ENCODE data around the gene RAMAC.

RAMAC gene

DNA sequence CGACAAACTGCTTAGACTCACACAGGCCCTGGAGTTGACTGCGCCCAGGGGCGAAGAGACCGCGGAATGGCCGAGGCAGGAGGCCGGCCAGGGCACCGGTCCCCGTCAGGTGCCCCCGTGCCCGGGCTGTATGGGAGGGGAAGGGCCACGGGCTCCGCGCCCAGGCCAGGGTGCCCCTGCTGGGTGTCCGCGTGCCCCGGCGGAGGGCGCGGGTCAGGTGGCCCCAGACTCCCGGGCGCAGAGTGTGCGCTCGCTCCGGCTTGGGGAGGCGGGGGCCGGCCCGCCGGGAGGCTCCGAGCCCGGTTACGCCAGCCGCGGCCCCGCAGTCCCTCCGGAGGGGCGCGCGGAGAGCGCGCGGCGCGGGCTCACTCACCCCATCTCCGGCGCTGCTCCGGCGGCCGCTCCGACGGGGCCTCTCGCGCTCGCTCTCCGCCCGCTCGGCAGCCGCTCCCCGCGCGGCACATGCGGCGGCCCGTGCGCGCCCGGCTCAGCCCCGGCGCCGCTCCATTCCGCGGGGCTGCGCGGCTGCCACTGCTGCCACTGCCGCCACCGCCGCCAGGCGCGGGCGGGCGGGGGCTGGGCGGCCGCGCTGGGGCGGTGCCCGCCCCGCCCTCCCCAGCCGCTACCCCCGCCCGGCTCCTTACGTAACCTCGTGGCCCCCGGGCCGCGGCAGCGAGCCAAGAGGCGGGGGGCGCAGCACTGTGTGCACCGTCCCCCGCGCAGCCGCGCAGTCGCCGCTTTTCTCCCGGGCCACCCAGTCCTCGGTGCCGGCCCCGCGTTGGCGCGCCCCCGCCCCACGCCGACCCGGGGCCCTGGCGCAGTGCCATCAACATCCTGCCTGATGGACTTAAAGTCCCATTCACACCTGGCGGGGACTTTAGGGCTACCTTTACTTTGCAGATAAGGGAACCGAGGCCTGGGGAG lies 33.6 kb upstream of the RAMAC start, which contains the start of gene HOMER2:
HOMER2 (minus strand) TSS at position 563 of the 924 bp plus-strand sequence; CDS start at position 378, 185 bp downstream.
- H3K4me3 Mint-ChIP-seq, result peak within 1 kb of the TSS; percentile 74
- H3K9me3 Mint-ChIP-seq, result no peaks in the 10 kb centered on the region
- H3K36me3 Mint-ChIP-seq (ENCODE audit: low read depth), result no peaks in the 10 kb centered on the region
- peaks cover 6% of the 10 kb centered on the region for H3K27me3 Mint-ChIP-seq (ENCODE audit: low read depth)
- DNase-seq (ENCODE audit: low spot score), result peak; percentile 29
- H3K4me1 Mint-ChIP-seq (ENCODE audit: low read depth), result peaks cover 9% of the 10 kb centered on the region
- H3K27ac Mint-ChIP-seq, result peak within 1 kb of the TSS; percentile 62

- peaks cover 4% of the 10 kb centered on the region for H3K4me1 Mint-ChIP-seq (ENCODE audit: low read depth)
- no peak overlapping the region for H3K4me3 Mint-ChIP-seq
- no peaks in the 10 kb centered on the region for H3K9me3 Mint-ChIP-seq
- H3K36me3 Mint-ChIP-seq (ENCODE audit: low read depth), result no peaks in the 10 kb centered on the region
- DNase-seq (ENCODE audit: low spot score), result no peak
- no peak overlapping the region for H3K27ac Mint-ChIP-seq
- peaks cover 27% of the 10 kb centered on the region for H3K27me3 Mint-ChIP-seq (ENCODE audit: low read depth)
Observed at GRCh38 chr15:82958638-82959037, 27.4 kb upstream of the RAMAC start.

- Mint-ChIP-seq H3K27me3 (ENCODE audit: low read depth) (peaks cover 29% of the 10 kb centered on the region), H3K9me3 (no peaks in the 10 kb centered on the region), H3K27ac (no peak overlapping the region), H3K36me3 (ENCODE audit: low read depth) (no peaks in the 10 kb centered on the region), H3K4me3 (no peak overlapping the region), H3K4me1 (ENCODE audit: low read depth) (peaks cover 7% of the 10 kb centered on the region)
- DNase-seq (ENCODE audit: low spot score), result no peak
Observed at GRCh38 chr15:82959423-82959822, 26.6 kb upstream of the RAMAC start.

GRCh38 chr15:82960766-82961165 lies 25.2 kb upstream of the RAMAC start:
- H3K4me3 Mint-ChIP-seq, result no peak overlapping the region
- peaks cover 10% of the 10 kb centered on the region for H3K4me1 Mint-ChIP-seq (ENCODE audit: low read depth)
- no peak overlapping the region for H3K27ac Mint-ChIP-seq
- H3K27me3 Mint-ChIP-seq (ENCODE audit: low read depth), result peaks cover 29% of the 10 kb centered on the region
- H3K9me3 Mint-ChIP-seq, result no peaks in the 10 kb centered on the region
- no peak for DNase-seq (ENCODE audit: low spot score)
- H3K36me3 Mint-ChIP-seq (ENCODE audit: low read depth), result no peaks in the 10 kb centered on the region

DNA sequence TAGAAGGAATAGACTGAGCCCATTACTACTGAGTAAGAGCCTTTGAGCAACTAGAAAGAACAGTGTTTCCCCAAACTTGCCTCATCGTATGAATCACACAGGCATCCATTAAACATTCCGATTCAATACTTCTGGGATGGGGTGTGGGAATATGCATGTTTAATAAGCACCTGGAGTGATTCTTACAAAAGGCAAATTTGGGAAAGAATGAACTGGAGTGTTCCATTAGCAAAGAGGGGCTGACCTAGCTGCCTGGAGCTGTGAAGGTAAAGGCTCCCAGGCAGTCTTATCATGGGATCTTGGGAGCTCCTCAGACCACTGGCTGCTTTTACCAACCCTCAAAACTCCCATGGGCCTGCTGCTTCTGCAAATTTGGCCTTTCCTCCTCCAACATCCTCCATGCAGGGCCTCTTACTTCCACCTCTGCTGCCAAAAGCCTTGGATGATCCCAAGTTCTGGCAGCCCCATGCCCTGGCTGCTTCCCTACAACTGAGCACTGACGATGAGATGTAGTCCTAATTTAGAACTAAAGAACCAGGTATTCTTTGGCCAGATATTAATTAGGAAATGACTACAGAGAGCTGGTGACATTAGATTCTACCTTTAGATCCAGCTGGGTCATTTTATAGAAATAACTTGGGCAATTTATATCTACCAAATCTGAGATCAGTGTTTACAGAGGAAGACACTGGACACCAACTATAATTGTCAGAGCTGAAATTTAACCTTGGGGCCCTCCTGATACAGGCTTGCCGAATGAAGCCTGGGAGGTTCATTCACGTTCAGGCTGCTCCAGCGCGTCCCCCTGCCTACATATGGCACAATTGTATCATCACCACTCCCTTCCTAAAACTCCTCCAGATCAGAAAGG lies 22.3 kb upstream of the RAMAC start:
- Mint-ChIP-seq H3K27ac (no peak overlapping the region), H3K9me3 (no peaks in the 10 kb centered on the region), H3K4me1 (ENCODE audit: low read depth) (peaks cover 30% of the 10 kb centered on the region), H3K4me3 (no peak overlapping the region), H3K36me3 (ENCODE audit: low read depth) (peaks cover 4% of the 10 kb centered on the region), H3K27me3 (ENCODE audit: low read depth) (peaks cover 32% of the 10 kb centered on the region)
- no peak for DNase-seq (ENCODE audit: low spot score)

GRCh38 chr15:82964890-82965289 lies 21.1 kb upstream of the RAMAC start:
- Mint-ChIP-seq H3K27ac (no peak overlapping the region), H3K9me3 (no peaks in the 10 kb centered on the region), H3K27me3 (ENCODE audit: low read depth) (peaks cover 30% of the 10 kb centered on the region), H3K4me1 (ENCODE audit: low read depth) (peaks cover 37% of the 10 kb centered on the region), H3K36me3 (ENCODE audit: low read depth) (peaks cover 4% of the 10 kb centered on the region), H3K4me3 (no peak overlapping the region)
- DNase-seq (ENCODE audit: low spot score), result no peak

DNA sequence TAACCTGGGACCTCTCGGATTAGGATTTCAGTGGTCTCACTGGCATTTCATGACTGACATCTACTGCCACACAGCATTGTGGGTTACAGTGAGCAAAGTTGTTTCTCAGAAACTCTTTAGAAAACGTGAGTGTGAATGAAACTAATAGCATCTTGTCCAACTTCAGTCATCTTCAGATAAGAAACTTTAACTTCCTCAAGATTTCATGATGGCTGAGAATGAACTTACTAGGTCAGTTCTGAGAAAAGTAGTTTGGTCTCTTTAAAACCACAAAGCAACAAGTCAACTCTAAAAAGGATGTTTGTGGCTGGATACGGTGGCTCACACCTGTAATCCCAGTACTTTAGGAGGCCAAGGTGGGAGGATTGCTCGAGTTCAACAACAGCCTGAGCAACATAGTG lies 19.3 kb upstream of the RAMAC start:
- Mint-ChIP-seq H3K36me3 (ENCODE audit: low read depth) (peaks cover 4% of the 10 kb centered on the region), H3K9me3 (no peaks in the 10 kb centered on the region), H3K27me3 (ENCODE audit: low read depth) (peaks cover 20% of the 10 kb centered on the region), H3K4me3 (peak overlapping the region; percentile 18), H3K4me1 (ENCODE audit: low read depth) (peaks cover 41% of the 10 kb centered on the region), H3K27ac (peak overlapping the region; percentile 69)
- DNase-seq (ENCODE audit: low spot score), result peak; percentile 62

DNA sequence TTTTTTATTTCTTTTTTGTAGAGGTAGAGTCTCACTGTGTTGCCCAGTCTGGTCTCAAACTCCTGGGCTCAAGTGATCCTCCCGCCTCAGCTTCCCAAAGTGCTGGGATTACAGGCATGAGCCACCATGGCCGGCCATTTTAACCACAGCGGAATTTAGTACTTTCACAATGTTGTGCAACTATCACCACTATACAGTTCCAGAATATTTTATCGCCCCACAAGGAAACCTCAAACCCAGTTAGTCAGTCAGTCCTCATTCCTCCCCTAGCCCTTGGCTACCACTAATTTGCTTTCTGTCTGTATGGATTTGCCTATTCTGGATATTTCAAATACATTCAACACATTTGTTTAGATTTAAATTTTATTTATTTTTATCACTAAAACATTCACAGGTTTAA lies 17.9 kb upstream of the RAMAC start:
- Mint-ChIP-seq H3K4me3 (no peak overlapping the region), H3K27ac (no peak overlapping the region), H3K9me3 (no peaks in the 10 kb centered on the region), H3K27me3 (ENCODE audit: low read depth) (peaks cover 15% of the 10 kb centered on the region), H3K4me1 (ENCODE audit: low read depth) (peaks cover 44% of the 10 kb centered on the region), H3K36me3 (ENCODE audit: low read depth) (peaks cover 4% of the 10 kb centered on the region)
- no peak for DNase-seq (ENCODE audit: low spot score)

DNA sequence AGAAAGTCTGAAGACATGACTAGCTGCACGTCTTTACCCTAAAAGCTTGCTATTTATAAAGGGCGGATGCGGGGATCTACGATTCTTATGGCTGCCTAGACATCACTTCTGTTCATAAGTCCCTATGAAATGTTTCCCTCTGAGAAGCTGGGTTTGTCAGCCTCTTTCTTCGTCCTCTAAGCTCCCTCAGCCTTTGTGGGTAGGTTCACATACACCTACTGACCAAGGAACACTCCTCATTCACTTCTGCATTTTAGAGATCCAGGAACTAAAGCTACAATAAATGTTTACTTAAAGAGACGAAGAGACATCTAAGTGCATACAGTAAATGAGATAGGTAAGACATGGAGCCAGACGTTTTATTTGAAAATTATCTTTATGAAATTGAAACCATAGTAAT lies 16.7 kb upstream of the RAMAC start:
- peaks cover 43% of the 10 kb centered on the region for H3K4me1 Mint-ChIP-seq (ENCODE audit: low read depth)
- no peak overlapping the region for H3K4me3 Mint-ChIP-seq
- no peak overlapping the region for H3K27ac Mint-ChIP-seq
- H3K27me3 Mint-ChIP-seq (ENCODE audit: low read depth), result peaks cover 13% of the 10 kb centered on the region
- no peak for DNase-seq (ENCODE audit: low spot score)
- no peaks in the 10 kb centered on the region for H3K9me3 Mint-ChIP-seq
- H3K36me3 Mint-ChIP-seq (ENCODE audit: low read depth), result peaks cover 4% of the 10 kb centered on the region

DNA sequence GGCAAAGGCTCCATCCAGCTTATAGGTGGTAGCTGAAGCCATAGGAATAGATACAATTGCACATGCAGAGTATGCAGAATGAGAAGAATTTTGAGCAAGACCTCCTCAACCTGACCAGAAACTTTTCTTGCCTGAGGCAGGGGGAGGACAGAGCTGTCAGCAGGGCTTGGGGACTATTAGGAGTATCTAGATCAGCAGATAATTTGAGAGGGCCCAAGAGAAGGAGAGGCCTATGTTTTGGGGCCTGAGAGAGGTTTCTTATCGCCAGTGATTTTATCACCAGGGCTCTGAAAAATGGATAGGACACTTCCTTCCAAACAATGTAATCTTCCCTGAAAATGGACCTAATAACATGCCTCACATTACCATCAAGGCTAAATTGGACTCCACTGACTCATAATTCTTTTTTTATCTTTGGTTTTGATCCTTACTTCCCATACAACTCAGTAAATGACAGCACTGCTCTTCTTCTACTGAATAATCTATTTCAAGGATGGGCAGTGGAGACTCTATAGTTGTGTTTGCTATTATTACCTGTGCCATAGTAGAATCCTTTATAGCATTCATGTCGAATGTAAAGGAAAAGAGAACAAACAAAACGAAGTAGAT lies 15.8 kb upstream of the RAMAC start:
- Mint-ChIP-seq H3K27me3 (ENCODE audit: low read depth) (peaks cover 13% of the 10 kb centered on the region), H3K27ac (no peak overlapping the region), H3K4me3 (no peak overlapping the region), H3K36me3 (ENCODE audit: low read depth) (peaks cover 4% of the 10 kb centered on the region), H3K9me3 (no peaks in the 10 kb centered on the region), H3K4me1 (ENCODE audit: low read depth) (peaks cover 43% of the 10 kb centered on the region)
- DNase-seq (ENCODE audit: low spot score), result no peak

DNA sequence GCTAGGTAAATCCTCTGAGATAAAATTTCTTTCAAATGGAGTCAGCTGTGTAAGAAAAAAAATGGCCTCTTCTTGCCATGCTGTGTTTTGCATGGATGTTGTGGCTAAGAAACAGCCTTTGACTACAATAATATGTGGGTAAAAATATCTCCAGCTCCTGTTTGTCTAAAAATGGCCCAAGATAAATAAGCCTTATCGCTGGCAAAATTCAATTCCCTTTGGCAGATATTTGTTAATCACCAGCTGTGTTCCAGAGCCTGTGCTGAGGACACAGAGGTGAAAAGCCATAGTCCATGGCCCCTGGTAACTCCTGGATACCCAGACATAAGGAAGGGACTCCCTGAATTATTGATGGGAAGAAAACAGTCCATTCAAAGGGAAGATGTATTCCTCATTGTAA lies 15.3 kb upstream of the RAMAC start:
- DNase-seq (ENCODE audit: low spot score), result no peak
- Mint-ChIP-seq H3K4me1 (ENCODE audit: low read depth) (peaks cover 41% of the 10 kb centered on the region), H3K27me3 (ENCODE audit: low read depth) (peaks cover 13% of the 10 kb centered on the region), H3K27ac (no peak overlapping the region), H3K4me3 (no peak overlapping the region), H3K9me3 (no peaks in the 10 kb centered on the region), H3K36me3 (ENCODE audit: low read depth) (peaks cover 4% of the 10 kb centered on the region)

DNA sequence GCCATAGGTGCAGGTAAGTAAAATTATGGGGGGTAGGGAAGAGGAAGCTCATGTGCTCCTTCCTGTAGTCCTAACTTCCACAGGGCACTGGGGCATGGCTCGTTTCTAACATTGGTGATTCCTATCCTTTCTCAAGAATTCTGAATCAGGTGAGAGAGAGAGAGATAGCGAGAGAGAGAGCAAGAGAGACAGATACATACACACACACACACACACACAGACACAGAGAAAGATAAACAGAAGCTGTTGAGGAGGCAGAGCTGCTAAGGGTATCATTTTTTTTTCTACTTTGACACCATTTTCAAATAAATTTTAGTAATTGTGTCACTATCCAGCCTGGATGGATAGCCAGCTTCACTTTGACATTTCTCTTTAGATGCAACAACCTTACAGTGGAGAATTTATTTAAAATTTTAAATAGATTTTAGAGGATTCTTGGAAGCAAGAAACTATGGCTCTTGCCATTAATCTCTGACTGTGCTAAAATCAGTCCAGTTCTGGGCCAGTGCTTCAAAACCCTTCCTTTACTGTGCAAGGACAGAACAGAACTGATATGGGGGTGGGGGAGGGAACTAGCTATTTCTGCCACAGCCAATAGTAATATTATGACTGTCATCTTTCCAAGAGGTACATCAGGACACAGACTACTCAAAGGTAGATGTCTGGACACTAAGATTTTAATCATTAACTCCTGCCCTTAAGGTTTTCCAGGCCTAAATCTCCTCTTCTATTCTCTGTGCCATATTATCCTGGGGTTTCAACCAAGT lies 14.6 kb upstream of the RAMAC start:
- peaks cover 35% of the 10 kb centered on the region for H3K4me1 Mint-ChIP-seq (ENCODE audit: low read depth)
- H3K27ac Mint-ChIP-seq, result no peak overlapping the region
- DNase-seq (ENCODE audit: low spot score), result no peak
- H3K4me3 Mint-ChIP-seq, result no peak overlapping the region
- H3K36me3 Mint-ChIP-seq (ENCODE audit: low read depth), result peaks cover 4% of the 10 kb centered on the region
- H3K27me3 Mint-ChIP-seq (ENCODE audit: low read depth), result peaks cover 13% of the 10 kb centered on the region
- H3K9me3 Mint-ChIP-seq, result no peaks in the 10 kb centered on the region

DNA sequence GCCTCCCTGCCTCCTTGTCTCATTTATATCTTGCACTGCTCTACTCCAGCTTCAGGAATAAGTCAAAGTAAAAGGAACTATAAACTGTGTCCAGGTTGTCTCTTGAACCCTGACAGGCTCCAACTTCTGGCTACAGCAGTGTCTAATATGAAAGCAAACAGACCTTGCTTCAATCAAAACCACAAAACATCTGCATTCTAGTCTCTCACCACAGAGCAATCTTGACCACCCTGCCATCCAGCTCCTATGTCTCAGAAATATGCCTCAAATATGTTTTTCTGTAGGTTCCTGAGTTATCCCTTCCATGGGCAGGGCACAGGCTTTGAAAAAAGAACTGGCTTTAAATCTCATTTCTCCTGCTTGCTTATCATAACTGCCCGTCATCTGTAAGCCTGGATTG lies 13.0 kb upstream of the RAMAC start:
- Mint-ChIP-seq H3K4me1 (ENCODE audit: low read depth) (peaks cover 26% of the 10 kb centered on the region), H3K9me3 (no peaks in the 10 kb centered on the region), H3K27me3 (ENCODE audit: low read depth) (peaks cover 11% of the 10 kb centered on the region), H3K27ac (no peak overlapping the region), H3K4me3 (no peak overlapping the region), H3K36me3 (ENCODE audit: low read depth) (no peaks in the 10 kb centered on the region)
- no peak for DNase-seq (ENCODE audit: low spot score)

Measured in T-helper 2 cell treated with Interferon-gamma antibody and Interleukin-4, amounts not matched to agents 5 μg/mL and 100 μg/mL, for 36 hours (primary cell).